GM19240 (cell line): ENCODE measurements around the gene SMPD4.
"Not testable (repeated sequence)": the region's sequence is repeated elsewhere in the genome, so short reads cannot be mapped to it uniquely, and the experiment has no call there.

Source experiments
- DNase-seq: peaks from one replicate; pipeline ENCODE4 v3.0.0; 2011; ENCODE audit warnings: low spot score; ENCODE audit not compliant: insufficient read length

SMPD4 gene

GRCh38 chr2:130181325-130181879 lies at the start of gene SMPD4:
Gene SMPD4 (minus strand): TSS chr2:130181602. CDS start chr2:130176592, 5,010 bp downstream.
- peak; percentile 62 for DNase-seq

- DNase-seq, result not testable (repeated sequence)
Observed at GRCh38 chr2:130230907-130231306, 49.5 kb upstream of the SMPD4 start.

GRCh38 chr2:130230376-130230775 lies 49.0 kb upstream of the SMPD4 start:
- not testable (repeated sequence) for DNase-seq

- DNase-seq, result not testable (repeated sequence)
Observed at GRCh38 chr2:130229161-130229510, 47.7 kb upstream of the SMPD4 start.

- DNase-seq, result not testable (repeated sequence)
Observed at GRCh38 chr2:130228467-130229160, 47.2 kb upstream of the SMPD4 start.

GRCh38 chr2:130228005-130228404 lies 46.6 kb upstream of the SMPD4 start:
- not testable (repeated sequence) for DNase-seq

GRCh38 chr2:130222523-130222922 lies 41.1 kb upstream of the SMPD4 start:
- DNase-seq, result not testable (repeated sequence)

- not testable (repeated sequence) for DNase-seq
Observed at GRCh38 chr2:130220505-130220904, 39.1 kb upstream of the SMPD4 start.

GRCh38 chr2:130219147-130219546 lies 37.7 kb upstream of the SMPD4 start:
- not testable (repeated sequence) for DNase-seq

- DNase-seq, result not testable (repeated sequence)
Observed at GRCh38 chr2:130207051-130207450, 25.6 kb upstream of the SMPD4 start.

- not testable (repeated sequence) for DNase-seq
Observed at GRCh38 chr2:130203150-130203549, 21.7 kb upstream of the SMPD4 start.

GRCh38 chr2:130202518-130202917 lies 21.1 kb upstream of the SMPD4 start:
- not testable (repeated sequence) for DNase-seq

GRCh38 chr2:130198343-130198742 lies 16.9 kb upstream of the SMPD4 start, which contains the start of gene TUBA3E:
Gene TUBA3E (minus strand): TSS chr2:130198439. CDS start chr2:130198360, 79 bp downstream.
- DNase-seq, result no peak

- not testable (repeated sequence) for DNase-seq
Observed at GRCh38 chr2:130196052-130196451, 14.7 kb upstream of the SMPD4 start.

- not testable (repeated sequence) for DNase-seq
Observed at GRCh38 chr2:130195089-130195635, 13.8 kb upstream of the SMPD4 start.

- DNase-seq, result not testable (repeated sequence)
Observed at GRCh38 chr2:130193824-130194223, 12.4 kb upstream of the SMPD4 start.

- not testable (repeated sequence) for DNase-seq
Observed at GRCh38 chr2:130192451-130192850, 11.0 kb upstream of the SMPD4 start.

- DNase-seq, result not testable (repeated sequence)
Observed at GRCh38 chr2:130191319-130191718, 9.9 kb upstream of the SMPD4 start.

- DNase-seq, result no peak
Observed at GRCh38 chr2:130190237-130190636, 8.8 kb upstream of the SMPD4 start.

GRCh38 chr2:130188958-130189357 lies 7.6 kb upstream of the SMPD4 start:
- DNase-seq, result not testable (repeated sequence)

- DNase-seq, result not testable (repeated sequence)
Observed at GRCh38 chr2:130187859-130188792, 6.7 kb upstream of the SMPD4 start.
